K562 (cell line): ENCODE results near the gene JPH3. TPM values are rescaled to one million over a fixed set of nuclear protein-coding genes. Genes with fewer than 3 reads are reported as not detected.

Source experiments
- ATAC-seq: fragments of 200-7000 bp; cut with Tn5 transposase; 3 replicates; pipeline ENCODE4 v1.9.1; 2020; ENCODE audit warnings: moderate library complexity
- BruUV-seq: library from RNA; stranded (reverse); fragments of 400-500 nt; replicated peaks from 2 replicates; lab custom pipeline; 2021; lab: Mats Ljungman, UMichigan
- CTCF ChIA-PET: fragments of 300-600 bp; formaldehyde crosslinking; extraction: SDS; loops from one replicate; lab custom pipeline; 2021; ENCODE audit warnings: low intra/inter-chr PET ratio; lab: Yijun Ruan, JAX
- POLR2A ChIA-PET: fragments of 300-600, 350-650 bp; sonication (Branson Sonifier 250); formaldehyde crosslinking; extraction: SDS; loops from one replicate; lab custom pipeline; 2021; ENCODE audit warnings: antibody characterized with exemption, inconsistent platforms; lab: Yijun Ruan, JAX
- DNase-seq, 4 experiments: peaks; one replicate each; pipeline versions ENCODE4 v3.0.0 to v3.0.0-alpha.2; 2011 to 2018; ENCODE audit warnings: low spot score in 3 of 4, mixed read lengths in 3 of 4; ENCODE audit errors: extremely low read depth in 1 of 4
- FAIRE-seq: peaks from 2 replicates; lab custom pipeline; 2011; peaks lifted over from hg19 to GRCh38; lab: Jason Lieb, UNC
- H2AFZ ChIP-seq: 2 replicates; pipeline ENCODE4 v1.6.0; 2011; ENCODE audit warnings: low read depth, low read length, control low read depth, inconsistent platforms
- H3K27ac ChIP-seq: fragments of 200-600 bp; 3 replicates; pipeline ENCODE4 v1.8.0; 2011; ENCODE audit warnings: low read depth, mild to moderate bottlenecking, control low read depth, inconsistent platforms, low read length, moderate library complexity, mixed read lengths; ENCODE audit errors: extremely low read depth
- H3K27me3 ChIP-seq, 2 experiments: fragments of 300-600 bp in 1 of 2; 2 replicates in 1 of 2; 3 replicates in 1 of 2; pipeline versions ENCODE4 v1.6.0 to v1.8.0; 2011; ENCODE audit warnings: inconsistent platforms in 2 of 2, low read length in 2 of 2, mild to moderate bottlenecking in 1 of 2, mixed read lengths in 1 of 2, moderate library complexity in 1 of 2; ENCODE audit not compliant: control insufficient read depth in 2 of 2, insufficient read depth in 2 of 2
- H3K36me3 ChIP-seq: fragments of 300-600 bp; 3 replicates; pipeline ENCODE4 v1.8.0; 2011; ENCODE audit warnings: mild to moderate bottlenecking, low read length, inconsistent platforms; ENCODE audit not compliant: control insufficient read depth, insufficient read depth
- H3K4me1 ChIP-seq, 2 experiments: fragments of 200-600 bp in 1 of 2; replicated peaks in 1 of 2; 2 replicates in 1 of 2; 3 replicates in 1 of 2; pipeline versions ENCODE4 v1.5.1 to v1.8.0; 2011; ENCODE audit warnings: inconsistent platforms in 2 of 2, low read length in 2 of 2, mild to moderate bottlenecking in 1 of 2, mixed read lengths in 1 of 2, moderate library complexity in 1 of 2; ENCODE audit not compliant: control insufficient read depth in 2 of 2, insufficient read depth in 2 of 2
- H3K4me2 ChIP-seq: 2 replicates; pipeline ENCODE4 v1.6.1; 2011; ENCODE audit warnings: low read length, control low read depth, inconsistent platforms, mixed read lengths; ENCODE audit not compliant: insufficient read depth
- H3K4me3 ChIP-seq: fragments of 200-600 bp; sonication (generic), shearing (Covaris generic); 2 replicates; pipeline ENCODE4 v1.5.1; 2016; ENCODE audit warnings: control low read depth, inconsistent platforms
- H3K79me2 ChIP-seq: fragments of 200-600 bp; 3 replicates; pipeline ENCODE4 v1.8.0; 2011; ENCODE audit warnings: low read length, inconsistent platforms; ENCODE audit not compliant: control insufficient read depth, insufficient read depth
- H3K9ac ChIP-seq, 2 experiments: 2 replicates each; pipeline versions ENCODE4 v1.6.0 to v1.6.1; 2011; ENCODE audit warnings: low read depth in 2 of 2, low read length in 2 of 2, control low read depth in 1 of 2, inconsistent platforms in 1 of 2, mild to moderate bottlenecking in 1 of 2, mixed read lengths in 1 of 2; ENCODE audit not compliant: insufficient read depth in 1 of 2
- H3K9me1 ChIP-seq: one replicate; pipeline ENCODE4 v1.6.0; 2011; ENCODE audit warnings: inconsistent platforms, mild to moderate bottlenecking, low read length, moderate library complexity; ENCODE audit not compliant: control insufficient read depth, insufficient read depth
- H3K9me3 ChIP-seq: replicated peaks from 2 replicates; pipeline ENCODE4 v1.5.1; 2011; ENCODE audit warnings: low read depth, low read length, inconsistent platforms; ENCODE audit not compliant: control insufficient read depth, insufficient read depth
- H4K20me1 ChIP-seq: replicated peaks from 2 replicates; pipeline ENCODE4 v1.6.1; 2011; ENCODE audit warnings: low read length, inconsistent platforms, mixed read lengths; ENCODE audit not compliant: control insufficient read depth, insufficient read depth
- GTF2E2 ChIP-seq: fragments of 200-800 bp; sonication (Bioruptor generic); IDR thresholded peaks from 2 replicates; pipeline ENCODE4 v1.6.1; 2016; ENCODE audit warnings: missing genetic modification characterization, missing compliant biosample characterization
- HDAC3 ChIP-seq: fragments of 450-650 bp; IDR thresholded peaks from 2 replicates; pipeline ENCODE4 v1.6.1; 2018; ENCODE audit warnings: borderline replicate concordance, mild to moderate bottlenecking, moderate library complexity; ENCODE audit not compliant: partially characterized antibody
- NONO ChIP-seq, 2 experiments: fragments of 200-400 bp in 1 of 2; fragments of 450-650 bp in 1 of 2; formaldehyde crosslinking in 1 of 2; IDR thresholded peaks; 2 replicates each; pipeline ENCODE4 v1.6.1; 2017; ENCODE audit warnings: low read depth in 2 of 2, mild to moderate bottlenecking in 2 of 2, moderate library complexity in 2 of 2, low read length in 1 of 2
- SREBF2 ChIP-seq: sonication (generic); formaldehyde crosslinking; IDR thresholded peaks from 2 replicates; pipeline ENCODE4 v1.4.0; 2020; ENCODE audit warnings: mild to moderate bottlenecking, missing genetic modification reagents
- TAF7 ChIP-seq: fragments of 450-650 bp; IDR thresholded peaks from 2 replicates; pipeline ENCODE4 v1.6.1; 2016; ENCODE audit warnings: missing genetic modification characterization, missing compliant biosample characterization
- XRCC4 ChIP-seq: IDR thresholded peaks from one replicate; pipeline ENCODE4 v1.6.1; 2011; ENCODE audit not compliant: insufficient read depth, insufficient read length; ENCODE audit errors: extremely low read depth
- ZC3H8 ChIP-seq: fragments of 450-650 bp; IDR thresholded peaks from 2 replicates; pipeline ENCODE4 v1.6.1; 2017
- ZKSCAN1 ChIP-seq: fragments of 150-350 bp; IDR thresholded peaks from 2 replicates; pipeline ENCODE4 v1.6.1; 2016; ENCODE audit warnings: low read depth, low read length
- ZNF146 ChIP-seq: IDR thresholded peaks from one replicate; pipeline ENCODE4 v1.6.1; 2018; ENCODE audit warnings: missing compliant biosample characterization; ENCODE audit not compliant: unreplicated experiment
- ZNF583 ChIP-seq: fragments of 250-450 bp; sonication (Bioruptor Pico); IDR thresholded peaks from 2 replicates; pipeline ENCODE4 v1.4.0; 2020
- WGBS: fragments of 100-300 bp; shearing (Covaris generic); methylation state at CpG from one replicate; pipeline ENCODE4 v1.1.6; 2016; ENCODE audit warnings: low coverage, mixed read lengths; ENCODE audit not compliant: insufficient coverage; ENCODE audit errors: missing lambda C conversion rate; 5-methylcytosine and 5-hydroxymethylcytosine counted together
- in situ Hi-C: fragments of 300-500 bp; cut with MboI; formaldehyde crosslinking; loops from 4 replicates; pipeline ENCODE4 v1.15.0; 2018; ENCODE audit warnings: inconsistent platforms, mixed read lengths
- intact Hi-C: fragments of 100-400 bp; cut with micrococcal nuclease; formaldehyde crosslinking; loops from 2 replicates; pipeline ENCODE4 v1.14.2; 2022
- polyA plus RNA-seq, 8 experiments: library from polyadenylated mRNA; depleted of rRNA in 4 of 8; stranded (reverse) in 5 of 8; unstranded in 3 of 8; fragments of >200 nt; fragmentation: Nextera tagmentation in 2 of 8; fragmentation: Illumina TruSeq in 1 of 8; extraction: Ambion mirVana in 2 of 8; extraction: Trizol in 1 of 8; gene quantifications; 2 replicates each; pipeline versions ENCODE4 v1.2.1 to v1.2.3, GENCODE V29; 2011 to 2014; ENCODE audit warnings: inconsistent platforms in 1 of 8, missing spikeins in 1 of 8
- total RNA-seq, 7 experiments: library from RNA; depleted of rRNA in 6 of 7; stranded (reverse); fragments of >200 nt in 6 of 7; fragmentation: Illumina TruSeq in 2 of 7; extraction: Trizol in 2 of 7; gene quantifications; 2 replicates each; pipeline versions ENCODE4 v1.2.1 to v1.2.3, GENCODE V29; 2011 to 2021; ENCODE audit warnings: low replicate concordance in 1 of 7

The JPH3 gene
- total and polyA plus RNA-seq, 9 of the 15 experiments (the other 6 are each of a cell fraction or from before 2014, with no cell fraction given) = 0.01 TPM; not detected in 8

- intact Hi-C loops = no loop called here
- CTCF ChIA-PET = no interaction called here
- H4K20me1 ChIP-seq = no peaks in the 10 kb centered on the region
- H2AFZ ChIP-seq = no peak overlapping the region
- no peaks in the 10 kb centered on the region for H3K27me3 ChIP-seq
- H3K9me3 ChIP-seq = no peaks in the 10 kb centered on the region
- no peaks in the 10 kb centered on the region for H3K79me2 ChIP-seq
- no peak for DNase-seq
- no peak for ATAC-seq
- no peak for FAIRE-seq
- H3K9ac ChIP-seq = no peak overlapping the region
- in situ Hi-C loops = no loop called here
- no peak overlapping the region for H3K4me3 ChIP-seq
- TF ChIP-seq ZNF146 (no peak), XRCC4 (no peak), TAF7 (tag) (no peak), SREBF2 (no peak), GTF2E2 (tag) (no peak), ZNF583 (no peak), NONO (IDR thresholded peaks at IDR 0.05; ENCODE audit: low read depth in 2 of 2, low read length in 1 of 2) (no peak), ZC3H8 (no peak), HDAC3 (no peak), ZKSCAN1 (no peak)
- TF ChIP-seq, all 486 proteins: peak for 0
- POLR2A ChIA-PET = interaction anchor here (0.6 to 0.7 kb wide), 2 partner anchors 9 to 33 kb away, joined by 3 read pairs; no protein-coding TSS in a partner anchor
- Histone ChIP-seq H3K36me3 (peaks cover 59% of the 10 kb centered on the region; the same call in 1 of the 3 replicates), H3K27ac (no peak overlapping the region), H3K4me2 (no peak overlapping the region), H3K4me1 (peaks cover 0 to 37% of the 10 kb centered on the region in 2 experiments; a peak in 2 of 5 replicates), H3K9me1 (no peaks in the 10 kb centered on the region)
- BruUV-seq = no TSS peak
- 94% methylated on average over 14 of the region's 14 CpGs for WGBS
Measured at GRCh38 chr16:87697792-87698191, 95.5 kb downstream of the JPH3 start.
